ENCODE measurements around the gene ST8SIA4.

Gene ST8SIA4

GRCh38 chr5:100900142-100900795, 2.8 kb downstream of the ST8SIA4 start:
- peaks cover 15% of the 10 kb centered on the region for H3K36me3 ChIP-seq (ENCODE audit: insufficient read depth, low read length)
- 0 out of 2 replicates have a peak, but pooled peaks cover 4% of the 10 kb centered on the region for H3F3A ChIP-seq (ENCODE audit: insufficient read depth, low read length)
- no peaks in the 10 kb centered on the region for H4K20me1 ChIP-seq (ENCODE audit: insufficient read depth, low read length)
- no peak overlapping the region for H2AFZ ChIP-seq (ENCODE audit: low read length)
- peak overlapping the region; percentile 87 for H3K4me3 ChIP-seq (ENCODE audit: low read depth, low read length, poor library complexity, severe bottlenecking)
- peak overlapping the region; percentile 94 for H3K4me2 ChIP-seq (ENCODE audit: low read length)
- no peaks in the 10 kb centered on the region for H3K27me3 ChIP-seq (ENCODE audit: insufficient read depth, low read length)
- H3K79me2 ChIP-seq (ENCODE audit: insufficient read depth, low read length) = peaks cover 18% of the 10 kb centered on the region; the same call in 1 of the 2 replicates
- H3K27ac ChIP-seq (ENCODE audit: low read depth, low read length, poor library complexity, severe bottlenecking) = peak overlapping the region; percentile 97
- H3K9me3 ChIP-seq (ENCODE audit: low read length) = no peaks in the 10 kb centered on the region
- H3K9ac ChIP-seq (ENCODE audit: low read length) = peak overlapping the region; percentile 91
- peaks cover 36% of the 10 kb centered on the region for H3K4me1 ChIP-seq (ENCODE audit: insufficient read depth, low read length, severe bottlenecking)
- no peak for TF ChIP-seq EZH2 (IDR thresholded peaks at IDR 0.05; ENCODE audit: borderline replicate concordance, low read length)
- peak; percentile 76 for TF ChIP-seq CTCF (IDR thresholded peaks at IDR 0.05; ENCODE audit: low read length)
- H3K9me2 ChIP-seq (ENCODE audit: low read depth, low read length) = no peaks in the 10 kb centered on the region

- Histone ChIP-seq H3K27me3 (ENCODE audit: insufficient read depth, low read length) (no peaks in the 10 kb centered on the region), H3K4me1 (ENCODE audit: insufficient read depth, low read length, severe bottlenecking) (peaks cover 31% of the 10 kb centered on the region), H3K79me2 (ENCODE audit: insufficient read depth, low read length) (peaks cover 20% of the 10 kb centered on the region; the same call in 1 of the 2 replicates), H3K9me3 (ENCODE audit: low read length) (no peaks in the 10 kb centered on the region), H2AFZ (ENCODE audit: low read length) (no peak overlapping the region), H3K9ac (ENCODE audit: low read length) (peak overlapping the region; percentile 91), H3K9me2 (ENCODE audit: low read depth, low read length) (no peaks in the 10 kb centered on the region), H3K36me3 (ENCODE audit: insufficient read depth, low read length) (peaks cover 21% of the 10 kb centered on the region), H3K4me2 (ENCODE audit: low read length) (peak overlapping the region; percentile 94), H3K4me3 (ENCODE audit: low read depth, low read length, poor library complexity, severe bottlenecking) (peak overlapping the region; percentile 87), H3K27ac (ENCODE audit: low read depth, low read length, poor library complexity, severe bottlenecking) (peak overlapping the region; percentile 97), H3F3A (ENCODE audit: insufficient read depth, low read length) (peaks cover 4% of the 10 kb centered on the region; the same call in 1 of the 2 replicates), H4K20me1 (ENCODE audit: insufficient read depth, low read length) (no peaks in the 10 kb centered on the region)
- TF ChIP-seq EZH2 (IDR thresholded peaks at IDR 0.05; ENCODE audit: borderline replicate concordance, low read length) (no peak), CTCF (IDR thresholded peaks at IDR 0.05; ENCODE audit: low read length) (no peak)
Measured at GRCh38 chr5:100899675-100900074, 3.4 kb downstream of the ST8SIA4 start.

GRCh38 chr5:100898504-100899346, 4.4 kb downstream of the ST8SIA4 start:
- Histone ChIP-seq H3K4me1 (ENCODE audit: insufficient read depth, low read length, severe bottlenecking) (peaks cover 26% of the 10 kb centered on the region), H2AFZ (ENCODE audit: low read length) (no peak overlapping the region), H3K27me3 (ENCODE audit: insufficient read depth, low read length) (no peaks in the 10 kb centered on the region), H3F3A (ENCODE audit: insufficient read depth, low read length) (peaks cover 4% of the 10 kb centered on the region; the same call in 1 of the 2 replicates), H3K36me3 (ENCODE audit: insufficient read depth, low read length) (peaks cover 30% of the 10 kb centered on the region), H3K4me2 (ENCODE audit: low read length) (peak overlapping the region; percentile 94), H3K9ac (ENCODE audit: low read length) (peak overlapping the region; percentile 91), H3K27ac (ENCODE audit: low read depth, low read length, poor library complexity, severe bottlenecking) (peak overlapping the region; percentile 97), H3K79me2 (ENCODE audit: insufficient read depth, low read length) (peaks cover 20% of the 10 kb centered on the region; the same call in 1 of the 2 replicates), H3K4me3 (ENCODE audit: low read depth, low read length, poor library complexity, severe bottlenecking) (peak overlapping the region; percentile 87), H3K9me2 (ENCODE audit: low read depth, low read length) (no peaks in the 10 kb centered on the region), H4K20me1 (ENCODE audit: insufficient read depth, low read length) (no peaks in the 10 kb centered on the region), H3K9me3 (ENCODE audit: low read length) (no peaks in the 10 kb centered on the region)
- TF ChIP-seq CTCF (IDR thresholded peaks at IDR 0.05; ENCODE audit: low read length) = no peak
- no peak for TF ChIP-seq EZH2 (IDR thresholded peaks at IDR 0.05; ENCODE audit: borderline replicate concordance, low read length)

Data from OCI-LY1 (cell line).